IMR-90 (cell line): ENCODE measurements around the gene SLC30A10. TPM values are rescaled to one million over a fixed set of nuclear protein-coding genes. Genes with fewer than 3 reads are reported as not detected.

Experiments used
- ATAC-seq: fragments of 200-7000 bp; cut with Tn5 transposase; 2 replicates; pipeline ENCODE4 v1.9.1; 2020; ENCODE audit warnings: low read depth, mild to moderate bottlenecking, moderate library complexity
- BruUV-seq: library from RNA; stranded (reverse); fragments of 400-500 nt; replicated peaks from 2 replicates; lab custom pipeline; 2021; lab: Mats Ljungman, UMichigan
- CTCF ChIA-PET: fragments of 300-600 bp; formaldehyde crosslinking; extraction: SDS; loops from one replicate; lab custom pipeline; 2021; ENCODE audit warnings: antibody characterized with exemption; lab: Yijun Ruan, JAX
- POLR2A ChIA-PET: fragments of 300-600 bp; sonication (Branson Sonifier 250); formaldehyde crosslinking; loops from one replicate; lab custom pipeline; 2022; ENCODE audit warnings: antibody characterized with exemption; ENCODE audit not compliant: unreplicated experiment; lab: Charles Lee
- DNase-seq: peaks from one replicate; pipeline ENCODE4 v3.0.0; 2013
- H2AFZ ChIP-seq: replicated peaks from 2 replicates; pipeline ENCODE3; 2013; ENCODE audit warnings: low read length, mild to moderate bottlenecking; ENCODE audit not compliant: poor library complexity
- H2AK5ac ChIP-seq: 2 replicates; pipeline ENCODE4 v1.6.1; 2013; ENCODE audit warnings: low read depth, low read length, inconsistent platforms
- H2AK9ac ChIP-seq: replicated peaks from 2 replicates; pipeline ENCODE3; 2013; ENCODE audit warnings: mild to moderate bottlenecking, low read depth, low read length, moderate library complexity; ENCODE audit not compliant: poor library complexity
- H2BK120ac ChIP-seq: 2 replicates; pipeline ENCODE4 v1.6.1; 2013; ENCODE audit warnings: low read depth, low read length, inconsistent platforms
- H2BK15ac ChIP-seq: 3 replicates; pipeline ENCODE4 v1.6.1; 2013; ENCODE audit warnings: low read depth, low read length, inconsistent platforms
- H2BK20ac ChIP-seq: 2 replicates; pipeline ENCODE4 v1.6.1; 2013; ENCODE audit warnings: low read depth, mild to moderate bottlenecking, inconsistent platforms, low read length, moderate library complexity
- H2BK5ac ChIP-seq: 2 replicates; pipeline ENCODE4 v1.6.1; 2013; ENCODE audit warnings: mild to moderate bottlenecking, low read depth, low read length, inconsistent platforms; ENCODE audit not compliant: poor library complexity, severe bottlenecking
- H3K14ac ChIP-seq: replicated peaks from 2 replicates; pipeline ENCODE4 v1.6.1; 2013; ENCODE audit warnings: low read depth, low read length, inconsistent platforms
- H3K18ac ChIP-seq: 2 replicates; pipeline ENCODE4 v1.6.1; 2013; ENCODE audit warnings: low read depth, low read length, control low read depth
- H3K23ac ChIP-seq: 2 replicates; pipeline ENCODE4 v1.6.1; 2013; ENCODE audit warnings: low read depth, low read length, inconsistent platforms
- H3K27ac ChIP-seq: 2 replicates; pipeline ENCODE4 v1.5.1; 2013; ENCODE audit warnings: mild to moderate bottlenecking, control low read depth, low read length; ENCODE audit not compliant: insufficient read depth
- H3K27me3 ChIP-seq: 2 replicates; pipeline ENCODE4 v1.6.1; 2013; ENCODE audit warnings: low read length; ENCODE audit not compliant: control insufficient read depth, insufficient read depth
- H3K36me3 ChIP-seq: 2 replicates; pipeline ENCODE4 v1.6.1; 2013; ENCODE audit warnings: low read length, mixed read lengths; ENCODE audit not compliant: control insufficient read depth, insufficient read depth
- H3K4ac ChIP-seq: 2 replicates; pipeline ENCODE4 v1.6.1; 2013; ENCODE audit warnings: low read depth, low read length, inconsistent platforms
- H3K4me1 ChIP-seq: 2 replicates; pipeline ENCODE4 v1.6.1; 2013; ENCODE audit warnings: low read length, mixed read lengths; ENCODE audit not compliant: control insufficient read depth, insufficient read depth
- H3K4me2 ChIP-seq: 2 replicates; pipeline ENCODE4 v1.6.1; 2013; ENCODE audit warnings: low read depth, mild to moderate bottlenecking, control low read depth, low read length, moderate library complexity
- H3K4me3 ChIP-seq: 2 replicates; pipeline ENCODE4 v1.5.1; 2013; ENCODE audit warnings: low read depth, mild to moderate bottlenecking, control low read depth, low read length, moderate library complexity; ENCODE audit not compliant: insufficient read depth
- H3K56ac ChIP-seq: 2 replicates; pipeline ENCODE4 v1.6.1; 2013; ENCODE audit warnings: low read length, inconsistent platforms; ENCODE audit not compliant: insufficient read depth; ENCODE audit errors: extremely low read depth
- H3K79me1 ChIP-seq, 2 experiments: 2 replicates each; pipeline ENCODE4 v1.6.1; 2013; ENCODE audit warnings: low read length in 2 of 2, inconsistent platforms in 1 of 2, low read depth in 1 of 2
- H3K9ac ChIP-seq: 2 replicates; pipeline ENCODE4 v1.6.1; 2013; ENCODE audit warnings: low read depth, low read length, control low read depth
- H3K9me1 ChIP-seq: 2 replicates; pipeline ENCODE4 v1.6.1; 2013; ENCODE audit warnings: low read length, inconsistent platforms; ENCODE audit not compliant: insufficient read depth
- H3K9me3 ChIP-seq: 2 replicates; pipeline ENCODE4 v1.6.1; 2013; ENCODE audit warnings: low read length; ENCODE audit not compliant: control insufficient read depth, insufficient read depth
- H4K20me1 ChIP-seq: 2 replicates; pipeline ENCODE4 v1.6.1; 2013; ENCODE audit warnings: low read length, inconsistent platforms; ENCODE audit not compliant: insufficient read depth
- H4K5ac ChIP-seq: 2 replicates; pipeline ENCODE4 v1.6.1; 2013; ENCODE audit warnings: mild to moderate bottlenecking, low read depth, low read length, control low read depth
- H4K8ac ChIP-seq, 2 experiments: 2 replicates each; pipeline ENCODE4 v1.6.1; 2013; ENCODE audit warnings: low read depth in 2 of 2, low read length in 2 of 2, control low read depth in 1 of 2, inconsistent platforms in 1 of 2
- H4K91ac ChIP-seq: 2 replicates; pipeline ENCODE4 v1.6.1; 2013; ENCODE audit warnings: low read depth, low read length, inconsistent platforms; ENCODE audit not compliant: insufficient read depth
- BHLHE40 ChIP-seq: fragments of 150-350 bp; IDR thresholded peaks from 2 replicates; pipeline ENCODE4 v1.6.1; 2016; ENCODE audit warnings: mild to moderate bottlenecking, low read depth, low read length
- CEBPB ChIP-seq: IDR thresholded peaks from 2 replicates; pipeline ENCODE4 v1.6.1; 2012; ENCODE audit warnings: low read depth, low read length, improper control_type of control experiment
- CHD1 ChIP-seq: IDR thresholded peaks from 2 replicates; pipeline ENCODE4 v1.6.1; 2012; ENCODE audit warnings: low read depth, low read length, improper control_type of control experiment
- FOS ChIP-seq: fragments of 150-350 bp; IDR thresholded peaks from 2 replicates; pipeline ENCODE4 v1.6.1; 2016; ENCODE audit warnings: low read depth, low read length
- MAZ ChIP-seq: IDR thresholded peaks from 2 replicates; pipeline ENCODE4 v1.6.1; 2012; ENCODE audit warnings: low read depth, mild to moderate bottlenecking, low read length, improper control_type of control experiment, moderate library complexity, borderline replicate concordance
- NFE2L2 ChIP-seq: fragments of 150-350 bp; IDR thresholded peaks from 2 replicates; pipeline ENCODE4 v1.6.1; 2016; ENCODE audit warnings: low read depth, mild to moderate bottlenecking, low read length
- POLR2A ChIP-seq: IDR thresholded peaks from 2 replicates; pipeline ENCODE4 v1.6.1; 2012; ENCODE audit warnings: mild to moderate bottlenecking, low read depth, low read length
- RAD21 ChIP-seq: IDR thresholded peaks from 2 replicates; pipeline ENCODE4 v1.6.1; 2012; ENCODE audit warnings: low read length, improper control_type of control experiment
- RCOR1 ChIP-seq: IDR thresholded peaks from 2 replicates; pipeline ENCODE4 v1.6.1; 2012; ENCODE audit warnings: mild to moderate bottlenecking, low read length, improper control_type of control experiment; ENCODE audit not compliant: insufficient replicate concordance
- RFX5 ChIP-seq: IDR thresholded peaks from 2 replicates; pipeline ENCODE4 v1.8.0; 2012; ENCODE audit warnings: low read depth, mild to moderate bottlenecking, low read length, moderate library complexity
- SMC3 ChIP-seq: fragments of 150-350 bp; IDR thresholded peaks from 2 replicates; pipeline ENCODE4 v1.6.1; 2016; ENCODE audit warnings: low read depth, mild to moderate bottlenecking, antibody characterized with exemption, low read length, moderate library complexity
- WGBS, 2 experiments: methylation state at CpG; one replicate each; pipeline versions ENCODE4 v1.1.5 to v1.1.7; 2013; ENCODE audit warnings: missing lambda C conversion rate in 2 of 2; ENCODE audit not compliant: insufficient read length in 1 of 2; ENCODE audit errors: extremely low coverage in 2 of 2; 5-methylcytosine and 5-hydroxymethylcytosine counted together
- dilution Hi-C: fragments of 300-500 bp; cut with HindIII; formaldehyde crosslinking; loops from one replicate; pipeline ENCODE4 v1.14.3; 2018; ENCODE audit warnings: low sequenced_read_pairs; ENCODE audit not compliant: unreplicated experiment
- in situ Hi-C: fragments of 300-500 bp; cut with MboI; formaldehyde crosslinking; loops from 3 replicates; pipeline ENCODE4 v1.14.3; 2019; ENCODE audit warnings: low sequenced_read_pairs, inconsistent platforms, mixed read lengths
- intact Hi-C: fragments of 100-400 bp; cut with micrococcal nuclease; formaldehyde crosslinking; loops from 2 replicates; pipeline ENCODE4 v1.10.0; 2022
- polyA plus RNA-seq, 3 experiments: library from polyadenylated mRNA; depleted of rRNA; stranded (reverse); fragments of >200 nt; gene quantifications; 2 replicates each; pipeline ENCODE4 v1.2.3, GENCODE V29; 2012; ENCODE audit warnings: low replicate concordance in 1 of 3
- total RNA-seq: library from RNA; depleted of rRNA; stranded (reverse); fragments of >200 nt; gene quantifications from 2 replicates; pipeline ENCODE4 v1.2.3, GENCODE V29; 2012
- TF ChIP-seq, protein P1 (sequence below): fragments of 150-350 bp; IDR thresholded peaks from 2 replicates; pipeline ENCODE4 v1.6.1; 2016; ENCODE audit warnings: low read depth, mild to moderate bottlenecking, low read length, moderate library complexity, borderline replicate concordance
- TF ChIP-seq, protein P2 (sequence below): fragments of 150-350 bp; IDR thresholded peaks from 2 replicates; pipeline ENCODE4 v1.6.1; 2017; ENCODE audit warnings: mild to moderate bottlenecking, antibody characterized with exemption, low read length, low read depth
- TF ChIP-seq, protein P3 (sequence below): conservative IDR thresholded peaks from 2 replicates; pipeline ENCODE4 v1.5.1; 2012; ENCODE audit warnings: mild to moderate bottlenecking, low read depth, low read length, improper control_type of control experiment

SLC30A10 gene
- total and polyA plus RNA-seq, 2 of the 4 experiments (the other 2 are of a cell fraction), result not detected

DNA sequence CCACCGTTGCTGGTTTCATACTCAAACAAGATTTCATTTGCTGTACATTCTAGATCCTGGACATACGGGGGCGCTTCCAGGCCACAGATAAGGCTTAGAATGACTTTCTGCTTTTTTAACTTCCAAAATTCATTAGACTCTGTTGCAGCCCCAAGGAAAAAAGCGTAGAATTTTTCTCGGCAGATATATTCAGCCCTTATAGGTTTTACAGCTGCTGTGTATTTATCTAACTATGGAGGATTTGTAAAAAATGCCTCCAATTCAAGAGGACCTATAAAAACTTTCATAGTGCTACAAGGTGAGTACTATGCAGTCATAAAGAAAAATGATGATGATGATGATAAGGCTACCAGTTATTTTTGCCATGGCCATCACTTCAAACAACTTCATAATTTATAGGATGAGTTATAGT, 51.6 kb downstream of the SLC30A10 start:
- Histone ChIP-seq H2BK120ac (no peak overlapping the region), H3K36me3 (no peaks in the 10 kb centered on the region), H2BK5ac (no peak overlapping the region), H3K56ac (no peak overlapping the region), H4K8ac (no peak overlapping the region), H2BK20ac (no peak overlapping the region), H3K9me1 (no peaks in the 10 kb centered on the region), H3K9me3 (no peaks in the 10 kb centered on the region), H3K4ac (no peak overlapping the region), H3K4me3 (no peak overlapping the region), H3K27me3 (no peaks in the 10 kb centered on the region), H2AFZ (no peak overlapping the region), H3K18ac (no peak overlapping the region), H3K27ac (no peak overlapping the region), H3K14ac (no peak overlapping the region), H2BK15ac (no peak overlapping the region), H3K4me2 (no peak overlapping the region), H4K20me1 (no peaks in the 10 kb centered on the region), H3K4me1 (no peaks in the 10 kb centered on the region), H4K5ac (no peak overlapping the region), H2AK5ac (no peak overlapping the region), H3K79me1 (no peaks in the 10 kb centered on the region), H4K91ac (no peak overlapping the region), H3K23ac (no peak overlapping the region), H2AK9ac (no peak overlapping the region), H3K9ac (no peak overlapping the region)
- DNase-seq (no peak), ATAC-seq (no peak)
- no TSS peak for BruUV-seq
- TF ChIP-seq, protein P1, sequence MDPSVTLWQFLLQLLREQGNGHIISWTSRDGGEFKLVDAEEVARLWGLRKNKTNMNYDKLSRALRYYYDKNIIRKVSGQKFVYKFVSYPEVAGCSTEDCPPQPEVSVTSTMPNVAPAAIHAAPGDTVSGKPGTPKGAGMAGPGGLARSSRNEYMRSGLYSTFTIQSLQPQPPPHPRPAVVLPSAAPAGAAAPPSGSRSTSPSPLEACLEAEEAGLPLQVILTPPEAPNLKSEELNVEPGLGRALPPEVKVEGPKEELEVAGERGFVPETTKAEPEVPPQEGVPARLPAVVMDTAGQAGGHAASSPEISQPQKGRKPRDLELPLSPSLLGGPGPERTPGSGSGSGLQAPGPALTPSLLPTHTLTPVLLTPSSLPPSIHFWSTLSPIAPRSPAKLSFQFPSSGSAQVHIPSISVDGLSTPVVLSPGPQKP, result no peak
- TF ChIP-seq RFX5, result no peak
- TF ChIP-seq, protein P2, sequence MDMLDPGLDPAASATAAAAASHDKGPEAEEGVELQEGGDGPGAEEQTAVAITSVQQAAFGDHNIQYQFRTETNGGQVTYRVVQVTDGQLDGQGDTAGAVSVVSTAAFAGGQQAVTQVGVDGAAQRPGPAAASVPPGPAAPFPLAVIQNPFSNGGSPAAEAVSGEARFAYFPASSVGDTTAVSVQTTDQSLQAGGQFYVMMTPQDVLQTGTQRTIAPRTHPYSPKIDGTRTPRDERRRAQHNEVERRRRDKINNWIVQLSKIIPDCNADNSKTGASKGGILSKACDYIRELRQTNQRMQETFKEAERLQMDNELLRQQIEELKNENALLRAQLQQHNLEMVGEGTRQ, result no peak
- TF ChIP-seq CEBPB, result no peak
- TF ChIP-seq POLR2A, result no peak
- TF ChIP-seq CHD1, result no peak
- no peak for TF ChIP-seq MAZ
- no peak for TF ChIP-seq NFE2L2
- no peak for TF ChIP-seq RAD21
- TF ChIP-seq RCOR1, result no peak
- no peak for TF ChIP-seq FOS
- TF ChIP-seq BHLHE40, result no peak
- TF ChIP-seq, protein P3, sequence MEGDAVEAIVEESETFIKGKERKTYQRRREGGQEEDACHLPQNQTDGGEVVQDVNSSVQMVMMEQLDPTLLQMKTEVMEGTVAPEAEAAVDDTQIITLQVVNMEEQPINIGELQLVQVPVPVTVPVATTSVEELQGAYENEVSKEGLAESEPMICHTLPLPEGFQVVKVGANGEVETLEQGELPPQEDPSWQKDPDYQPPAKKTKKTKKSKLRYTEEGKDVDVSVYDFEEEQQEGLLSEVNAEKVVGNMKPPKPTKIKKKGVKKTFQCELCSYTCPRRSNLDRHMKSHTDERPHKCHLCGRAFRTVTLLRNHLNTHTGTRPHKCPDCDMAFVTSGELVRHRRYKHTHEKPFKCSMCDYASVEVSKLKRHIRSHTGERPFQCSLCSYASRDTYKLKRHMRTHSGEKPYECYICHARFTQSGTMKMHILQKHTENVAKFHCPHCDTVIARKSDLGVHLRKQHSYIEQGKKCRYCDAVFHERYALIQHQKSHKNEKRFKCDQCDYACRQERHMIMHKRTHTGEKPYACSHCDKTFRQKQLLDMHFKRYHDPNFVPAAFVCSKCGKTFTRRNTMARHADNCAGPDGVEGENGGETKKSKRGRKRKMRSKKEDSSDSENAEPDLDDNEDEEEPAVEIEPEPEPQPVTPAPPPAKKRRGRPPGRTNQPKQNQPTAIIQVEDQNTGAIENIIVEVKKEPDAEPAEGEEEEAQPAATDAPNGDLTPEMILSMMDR, result no peak
- no peak for TF ChIP-seq SMC3
- dilution Hi-C loops (no loop called here), intact Hi-C loops (no loop called here), in situ Hi-C loops (no loop called here)
- CTCF ChIA-PET, result no interaction called here
- POLR2A ChIA-PET, result no interaction called here
- no CpG with 5 or more reads among the region's 5 CpGs for WGBS, 2 experiments
